Measurements from ENCODE around the gene SERPINA7.
"Not testable (repeated sequence)": the region's sequence is repeated elsewhere in the genome, so short reads cannot be mapped to it uniquely, and the experiment has no call there.

Gene SERPINA7

GRCh38 chrX:106038625-106039024 lies at the start of gene SERPINA7:
TSS of gene SERPINA7 (minus strand) at chrX:106038727. CDS start at chrX:106037058, 1,669 bp downstream.
- no peak for DNase-seq

- no peak for DNase-seq
Measured at GRCh38 chrX:106069048-106069447, 30.5 kb upstream of the SERPINA7 start.

- DNase-seq, result no peak
Measured at GRCh38 chrX:106050054-106050453, 11.5 kb upstream of the SERPINA7 start.

- no peak for DNase-seq
Measured at GRCh38 chrX:106042296-106042695, 3.8 kb upstream of the SERPINA7 start.

- no peak for DNase-seq
Measured at GRCh38 chrX:106040861-106041260, 2.3 kb upstream of the SERPINA7 start.

GRCh38 chrX:106039920-106040319 lies 1.4 kb upstream of the SERPINA7 start:
- no peak for DNase-seq

- no peak for DNase-seq
Measured at GRCh38 chrX:106037835-106038473, 573 bp downstream of the SERPINA7 start.

GRCh38 chrX:106036716-106037115 lies 1.8 kb downstream of the SERPINA7 start:
- DNase-seq, result no peak

GRCh38 chrX:106035064-106035463 lies 3.5 kb downstream of the SERPINA7 start:
- no peak for DNase-seq

- no peak for DNase-seq
Measured at GRCh38 chrX:106023947-106024346, 14.6 kb downstream of the SERPINA7 start.

- no peak for DNase-seq
Measured at GRCh38 chrX:106022238-106022637, 16.3 kb downstream of the SERPINA7 start.

- no peak for DNase-seq
Measured at GRCh38 chrX:106014119-106014775, 24.3 kb downstream of the SERPINA7 start.

- DNase-seq, result no peak
Measured at GRCh38 chrX:106009145-106009544, 29.4 kb downstream of the SERPINA7 start.

GRCh38 chrX:106007815-106008214 lies 30.7 kb downstream of the SERPINA7 start:
- no peak for DNase-seq

GRCh38 chrX:106005684-106006083 lies 32.8 kb downstream of the SERPINA7 start:
- DNase-seq, result no peak

GRCh38 chrX:106000609-106001008 lies 37.9 kb downstream of the SERPINA7 start:
- DNase-seq, result not testable (repeated sequence)

GRCh38 chrX:106000203-106000602 lies 38.3 kb downstream of the SERPINA7 start:
- no peak for DNase-seq

GRCh38 chrX:105999294-105999693 lies 39.2 kb downstream of the SERPINA7 start:
- DNase-seq, result no peak

- not testable (repeated sequence) for DNase-seq
Measured at GRCh38 chrX:105988487-105988886, 50.0 kb downstream of the SERPINA7 start.
